ENCODE measurements around the gene PARP11.

The PARP11 gene

GRCh38 chr12:3772380-3772779 is 100.8 kb downstream of the PARP11 start:
- H3K4me3 ChIP-seq (ENCODE audit: extremely low read depth, insufficient read depth, low read length, poor library complexity, severe bottlenecking): no peak overlapping the region
- WGBS, 2 experiments (ENCODE audit: insufficient coverage in 2 of 2): 81 to 85% methylated on average over 3 to 4 of the region's 4 CpGs
- no peaks in the 10 kb centered on the region for H3K9me3 ChIP-seq (ENCODE audit: control insufficient read depth, low read length)
- no peak overlapping the region for H3K27ac ChIP-seq (ENCODE audit: low read depth, low read length, severe bottlenecking)
- no peaks in the 10 kb centered on the region for H3K4me1 ChIP-seq (ENCODE audit: control insufficient read depth, insufficient read depth, low read length, poor library complexity, severe bottlenecking)
- H3K36me3 ChIP-seq (ENCODE audit: control insufficient read depth, insufficient read depth, low read length): no peaks in the 10 kb centered on the region

- WGBS, 2 experiments (ENCODE audit: insufficient coverage in 2 of 2): 100% methylated on average over 1 of the region's 1 CpG; no CpG with 5 or more reads in 1 of the 2 experiments
- H3K4me3 ChIP-seq (ENCODE audit: extremely low read depth, insufficient read depth, low read length, poor library complexity, severe bottlenecking): no peak overlapping the region
- no peaks in the 10 kb centered on the region for H3K4me1 ChIP-seq (ENCODE audit: control insufficient read depth, insufficient read depth, low read length, poor library complexity, severe bottlenecking)
- no peaks in the 10 kb centered on the region for H3K36me3 ChIP-seq (ENCODE audit: control insufficient read depth, insufficient read depth, low read length)
- no peak overlapping the region for H3K27ac ChIP-seq (ENCODE audit: low read depth, low read length, severe bottlenecking)
- no peaks in the 10 kb centered on the region for H3K9me3 ChIP-seq (ENCODE audit: control insufficient read depth, low read length)
Observed at GRCh38 chr12:3771853-3772252, 101.3 kb downstream of the PARP11 start.

- no peaks in the 10 kb centered on the region for H3K9me3 ChIP-seq (ENCODE audit: control insufficient read depth, low read length)
- no peak overlapping the region for H3K4me3 ChIP-seq (ENCODE audit: extremely low read depth, insufficient read depth, low read length, poor library complexity, severe bottlenecking)
- no peak overlapping the region for H3K27ac ChIP-seq (ENCODE audit: low read depth, low read length, severe bottlenecking)
- H3K36me3 ChIP-seq (ENCODE audit: control insufficient read depth, insufficient read depth, low read length): no peaks in the 10 kb centered on the region
- H3K4me1 ChIP-seq (ENCODE audit: control insufficient read depth, insufficient read depth, low read length, poor library complexity, severe bottlenecking): no peaks in the 10 kb centered on the region
- 100% methylated on average over 1 of the region's 1 CpG; no CpG with 5 or more reads in 1 of the 2 experiments for WGBS, 2 experiments (ENCODE audit: insufficient coverage in 2 of 2)
Observed at GRCh38 chr12:3770891-3771290, 102.3 kb downstream of the PARP11 start.

- Histone ChIP-seq H3K4me1 (ENCODE audit: control insufficient read depth, insufficient read depth, low read length, poor library complexity, severe bottlenecking) (no peaks in the 10 kb centered on the region), H3K36me3 (ENCODE audit: control insufficient read depth, insufficient read depth, low read length) (no peaks in the 10 kb centered on the region), H3K27ac (ENCODE audit: low read depth, low read length, severe bottlenecking) (no peak overlapping the region), H3K4me3 (ENCODE audit: extremely low read depth, insufficient read depth, low read length, poor library complexity, severe bottlenecking) (no peak overlapping the region), H3K9me3 (ENCODE audit: control insufficient read depth, low read length) (no peaks in the 10 kb centered on the region)
- 94 to 100% methylated on average over 2 to 3 of the region's 3 CpGs for WGBS, 2 experiments (ENCODE audit: insufficient coverage in 2 of 2)
Observed at GRCh38 chr12:3768911-3769447, 104.2 kb downstream of the PARP11 start.

GRCh38 chr12:3761116-3761735 is 112.0 kb downstream of the PARP11 start:
- no peak overlapping the region for H3K4me3 ChIP-seq (ENCODE audit: extremely low read depth, insufficient read depth, low read length, poor library complexity, severe bottlenecking)
- 73 to 85% methylated on average over 5 of the region's 7 CpGs for WGBS, 2 experiments (ENCODE audit: insufficient coverage in 2 of 2)

GRCh38 chr12:3759878-3760277 is 113.3 kb downstream of the PARP11 start:
- H3K36me3 ChIP-seq (ENCODE audit: control insufficient read depth, insufficient read depth, low read length): no peaks in the 10 kb centered on the region
- 92 to 98% methylated on average over 2 of the region's 2 CpGs for WGBS, 2 experiments (ENCODE audit: insufficient coverage in 2 of 2)
- H3K9me3 ChIP-seq (ENCODE audit: control insufficient read depth, low read length): no peaks in the 10 kb centered on the region
- no peak overlapping the region for H3K27ac ChIP-seq (ENCODE audit: low read depth, low read length, severe bottlenecking)
- H3K4me1 ChIP-seq (ENCODE audit: control insufficient read depth, insufficient read depth, low read length, poor library complexity, severe bottlenecking): no peaks in the 10 kb centered on the region
- H3K4me3 ChIP-seq (ENCODE audit: extremely low read depth, insufficient read depth, low read length, poor library complexity, severe bottlenecking): no peak overlapping the region

More at GRCh38 chr12:3761116-3761735, 112.0 kb downstream of the PARP11 start:
- Histone ChIP-seq H3K27ac (ENCODE audit: low read depth, low read length, severe bottlenecking) (no peak overlapping the region), H3K4me1 (ENCODE audit: control insufficient read depth, insufficient read depth, low read length, poor library complexity, severe bottlenecking) (no peaks in the 10 kb centered on the region), H3K9me3 (ENCODE audit: control insufficient read depth, low read length) (no peaks in the 10 kb centered on the region), H3K36me3 (ENCODE audit: control insufficient read depth, insufficient read depth, low read length) (no peaks in the 10 kb centered on the region)

Measured in mesodermal cell (in vitro differentiated cells).